GM18951 (cell line): ENCODE data around the gene SETD4.

Experiments
- POLR2A ChIP-seq: IDR thresholded peaks from 4 replicates; pipeline ENCODE4 v1.6.1; 2011; ENCODE audit warnings: mild to moderate bottlenecking; ENCODE audit not compliant: insufficient read length, insufficient read depth; ENCODE audit errors: extremely low read depth
- in situ Hi-C: fragments of 300-500 bp; cut with MboI; formaldehyde crosslinking; loops from one replicate; pipeline ENCODE4 v1.12.0; 2022; ENCODE audit warnings: low sequenced_read_pairs, mixed read lengths, inconsistent platforms; ENCODE audit not compliant: unreplicated experiment

Gene SETD4

GRCh38 chr21:36030581-36031189 is 29.6 kb downstream of the SETD4 start:
- TF ChIP-seq POLR2A = no peak
- in situ Hi-C loops = no loop called here

- in situ Hi-C loops = no loop called here
- no peak for TF ChIP-seq POLR2A
These were observed 31.0 kb downstream of the SETD4 start for GRCh38 chr21:36029309-36029708.

GRCh38 chr21:36028127-36029069 is 31.9 kb downstream of the SETD4 start:
- TF ChIP-seq POLR2A = no peak
- in situ Hi-C loops = no loop called here

GRCh38 chr21:36027347-36027746 is 33.0 kb downstream of the SETD4 start:
- in situ Hi-C loops = no loop called here
- no peak for TF ChIP-seq POLR2A

GRCh38 chr21:36024782-36025181 is 35.5 kb downstream of the SETD4 start:
- in situ Hi-C loops = no loop called here
- TF ChIP-seq POLR2A = no peak

GRCh38 chr21:36023092-36023480 is 37.2 kb downstream of the SETD4 start:
- in situ Hi-C loops = no loop called here
- no peak for TF ChIP-seq POLR2A

GRCh38 chr21:36022427-36023091 is 37.8 kb downstream of the SETD4 start:
- TF ChIP-seq POLR2A = no peak
- in situ Hi-C loops = no loop called here

- TF ChIP-seq POLR2A = no peak
- in situ Hi-C loops = no loop called here
These were observed 39.0 kb downstream of the SETD4 start for GRCh38 chr21:36021251-36021837.

- in situ Hi-C loops = no loop called here
- TF ChIP-seq POLR2A = no peak
These were observed 45.3 kb downstream of the SETD4 start for GRCh38 chr21:36015045-36015444.

GRCh38 chr21:36010801-36011200 is 49.5 kb downstream of the SETD4 start:
- in situ Hi-C loops = no loop called here
- TF ChIP-seq POLR2A = no peak

GRCh38 chr21:36008505-36008904 is 51.8 kb downstream of the SETD4 start:
- no peak for TF ChIP-seq POLR2A
- in situ Hi-C loops = no loop called here

GRCh38 chr21:36005879-36006400 is 54.4 kb downstream of the SETD4 start:
- in situ Hi-C loops = no loop called here
- TF ChIP-seq POLR2A = no peak

- in situ Hi-C loops = no loop called here
- TF ChIP-seq POLR2A = no peak
These were observed 55.3 kb downstream of the SETD4 start for GRCh38 chr21:36005018-36005417.

GRCh38 chr21:36004441-36004840 is 55.9 kb downstream of the SETD4 start:
- in situ Hi-C loops = no loop called here
- TF ChIP-seq POLR2A = no peak
